GM18508 (cell line): ENCODE measurements around the gene SLC16A2.

Experiments
- ATAC-seq: cut with Tn5 transposase; IDR thresholded peaks from one replicate; pipeline ENCODE4 v1.9.1; 2021; ENCODE audit warnings: moderate number of reproducible peaks; ENCODE audit not compliant: insufficient read depth, unreplicated experiment

SLC16A2 gene

GRCh38 chrX:74421036-74421739 is at the start of gene SLC16A2:
SLC16A2 (plus strand) TSS chrX:74421493; CDS start chrX:74421638, 145 bp downstream.
- ATAC-seq, result no peak

GRCh38 chrX:74372272-74372671 is 49.0 kb upstream of the SLC16A2 start:
- ATAC-seq, result no peak

- no peak for ATAC-seq
Measured at GRCh38 chrX:74377282-74377681, 44.0 kb upstream of the SLC16A2 start.

DNA sequence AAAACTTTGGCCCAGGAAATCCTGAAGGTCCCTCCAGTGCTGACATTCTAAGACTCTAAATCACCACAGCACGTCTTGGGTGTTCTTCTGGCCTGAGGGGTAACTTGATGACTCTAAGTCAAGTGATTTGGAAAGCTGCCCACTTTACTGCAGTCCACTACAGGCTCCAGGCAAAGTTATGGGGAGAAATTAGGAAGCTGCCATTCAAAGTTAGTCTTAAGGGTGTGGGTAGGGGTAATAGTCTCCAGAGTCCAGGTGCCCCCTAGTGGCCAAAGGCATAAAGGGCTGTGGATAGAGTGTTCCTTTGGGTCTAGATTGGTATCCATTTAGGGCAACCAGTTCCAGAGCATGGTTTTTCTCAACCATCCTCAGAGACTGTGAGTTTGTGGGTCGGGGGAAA is 38.7 kb upstream of the SLC16A2 start:
- peak; percentile 77 for ATAC-seq

DNA sequence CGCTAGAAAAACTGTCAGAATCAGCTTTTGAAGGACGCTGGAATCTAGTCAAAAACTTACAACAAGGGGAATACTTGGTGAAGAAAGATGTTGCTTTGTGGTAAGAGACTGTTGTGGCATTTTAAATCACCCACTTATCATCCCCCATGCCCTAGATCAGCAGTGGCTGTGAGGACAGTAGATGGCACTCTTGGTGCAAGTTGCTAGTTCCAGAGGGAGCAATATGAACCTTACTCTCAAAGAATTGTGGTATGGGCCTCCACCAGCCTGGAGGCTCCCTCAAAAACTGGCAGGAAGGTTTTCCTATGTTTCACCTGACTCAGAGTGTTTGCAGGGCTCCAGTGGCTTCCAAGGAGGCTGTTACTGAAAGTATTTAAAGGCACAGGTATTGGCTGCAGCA is 37.7 kb upstream of the SLC16A2 start:
- ATAC-seq, result no peak

DNA sequence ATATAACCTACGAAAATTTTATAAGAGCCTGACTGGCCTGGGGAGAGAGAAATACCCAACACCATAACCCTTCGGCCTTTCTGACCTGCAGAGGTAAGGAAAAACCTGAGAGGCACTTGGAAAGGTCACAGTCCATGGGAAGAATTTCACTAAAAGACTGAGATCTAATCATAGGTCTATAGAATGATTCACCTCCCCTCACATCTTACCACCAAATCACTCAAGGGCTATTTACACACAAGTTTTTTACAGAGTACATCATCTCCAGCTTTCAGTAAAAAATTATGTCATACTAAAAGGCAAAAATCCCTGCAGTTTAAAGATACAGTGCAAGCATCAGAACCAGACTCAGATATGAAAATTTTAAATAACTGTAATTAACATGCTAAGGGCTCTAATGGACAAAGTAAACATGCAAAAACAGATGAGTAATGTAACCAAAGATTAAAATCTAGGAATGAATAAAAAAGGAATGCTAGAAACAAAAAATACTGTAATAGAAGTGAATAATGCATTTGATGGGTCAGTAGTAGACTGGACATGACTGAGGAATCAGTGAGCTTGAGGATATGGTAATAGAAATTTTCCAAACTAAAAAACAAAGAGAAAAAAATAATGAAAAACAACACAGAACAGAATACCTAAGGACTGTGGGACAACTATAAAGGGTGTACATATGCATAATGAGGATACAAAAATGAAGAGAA is 32.1 kb upstream of the SLC16A2 start:
- ATAC-seq, result no peak

DNA sequence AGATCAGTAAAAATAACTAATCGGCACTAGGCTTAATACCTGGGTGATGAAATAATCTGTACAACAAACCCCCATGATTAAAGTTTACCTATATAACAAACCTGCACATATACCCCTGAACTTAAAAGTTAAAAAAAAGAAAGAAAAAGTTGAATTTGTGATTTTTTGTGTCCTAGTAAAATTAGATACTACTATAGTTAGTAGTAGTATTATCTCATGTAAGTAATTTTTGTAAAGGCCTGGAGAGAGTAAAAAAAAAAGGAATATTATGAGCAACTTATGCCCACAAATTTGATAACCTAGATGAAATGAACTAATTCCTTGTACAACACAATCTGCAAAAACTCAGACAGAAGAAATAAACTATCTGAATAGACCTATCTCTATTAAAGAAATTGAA is 25.7 kb upstream of the SLC16A2 start:
- no peak for ATAC-seq

- ATAC-seq, result no peak
Measured at GRCh38 chrX:74405973-74406489, 15.3 kb upstream of the SLC16A2 start.

- ATAC-seq, result peak; percentile 70
Measured at GRCh38 chrX:74408304-74408703, 13.0 kb upstream of the SLC16A2 start.

DNA sequence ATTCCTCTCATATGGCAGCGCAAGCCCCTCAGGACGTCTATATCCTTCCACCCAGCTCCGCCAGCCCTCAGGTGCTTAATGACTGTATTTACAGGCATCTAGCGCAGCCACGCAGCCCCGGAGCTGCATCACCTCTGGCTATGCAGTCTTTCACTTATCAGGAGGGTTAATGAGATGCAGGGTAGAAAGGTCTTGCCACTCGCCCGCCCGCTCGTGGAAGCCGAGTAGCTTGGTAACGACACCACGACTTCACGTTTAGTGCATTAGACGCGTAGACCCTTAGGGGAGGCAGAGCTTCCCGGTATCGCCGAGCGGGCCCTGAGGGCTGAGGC is 1.5 kb upstream of the SLC16A2 start:
- ATAC-seq, result no peak

- no peak for ATAC-seq
Measured at GRCh38 chrX:74420196-74421035, 877 bp upstream of the SLC16A2 start.

DNA sequence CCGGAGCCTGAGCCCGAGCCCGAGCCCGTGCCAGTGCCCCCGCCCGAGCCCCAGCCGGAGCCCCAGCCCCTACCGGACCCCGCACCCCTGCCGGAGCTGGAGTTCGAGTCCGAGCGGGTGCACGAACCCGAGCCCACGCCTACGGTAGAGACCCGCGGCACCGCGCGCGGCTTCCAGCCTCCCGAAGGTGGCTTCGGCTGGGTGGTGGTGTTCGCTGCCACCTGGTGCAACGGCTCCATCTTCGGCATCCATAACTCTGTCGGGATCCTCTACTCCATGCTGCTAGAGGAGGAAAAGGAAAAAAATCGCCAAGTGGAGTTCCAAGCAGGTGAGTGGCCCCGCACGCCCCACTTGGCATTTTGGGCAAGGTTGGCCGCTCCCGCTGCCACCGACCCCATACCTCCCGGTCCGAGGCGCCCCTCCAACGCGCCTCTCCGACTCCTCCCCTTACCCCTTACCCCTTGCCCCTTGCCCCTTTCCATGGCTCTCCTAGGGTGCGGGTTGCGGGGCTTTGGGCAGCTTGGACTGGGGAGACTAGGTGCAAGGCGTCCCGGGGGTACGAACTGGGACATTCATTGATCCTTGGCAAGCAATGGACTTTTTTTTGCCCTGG is 553 bp downstream of the SLC16A2 start:
- ATAC-seq, result no peak

DNA sequence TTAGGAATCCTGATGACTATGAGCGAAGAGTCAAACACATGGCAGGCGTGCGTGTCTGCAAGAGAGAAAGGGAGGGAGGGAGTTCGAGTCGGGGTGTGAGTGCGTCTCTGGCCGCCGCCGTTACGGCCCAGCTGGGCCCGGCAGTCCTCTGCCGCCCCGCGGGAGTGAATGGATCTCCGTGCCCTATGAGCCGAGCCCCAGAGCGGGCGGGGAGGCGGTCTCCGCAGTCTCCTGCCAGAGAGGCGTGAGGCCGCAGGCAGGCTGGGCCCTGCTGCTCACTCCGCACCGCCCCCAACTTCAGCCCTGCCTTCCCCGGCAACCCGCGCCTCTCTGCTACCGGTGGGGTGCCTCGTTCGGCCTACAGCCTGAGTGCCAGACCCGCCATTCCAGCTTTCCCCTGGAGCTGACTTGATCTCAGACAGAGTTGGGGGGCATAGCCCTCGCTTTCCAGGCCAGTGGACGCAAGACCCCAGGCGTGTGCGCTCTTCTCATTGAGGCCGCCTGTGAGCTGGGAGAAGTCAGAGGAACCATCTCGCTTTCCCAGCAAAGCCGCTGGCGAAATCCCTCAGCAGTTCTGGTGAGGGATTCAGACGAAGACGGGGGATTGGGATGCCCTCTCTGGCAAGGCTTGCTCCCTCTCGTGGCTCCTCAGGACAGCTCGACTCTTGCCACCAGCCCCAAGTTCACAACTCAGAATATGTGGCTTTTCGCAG is 1.4 kb downstream of the SLC16A2 start:
- no peak for ATAC-seq

GRCh38 chrX:74423289-74423998 is 2.2 kb downstream of the SLC16A2 start:
- no peak for ATAC-seq

GRCh38 chrX:74426071-74426470 is 4.8 kb downstream of the SLC16A2 start:
- ATAC-seq, result no peak

DNA sequence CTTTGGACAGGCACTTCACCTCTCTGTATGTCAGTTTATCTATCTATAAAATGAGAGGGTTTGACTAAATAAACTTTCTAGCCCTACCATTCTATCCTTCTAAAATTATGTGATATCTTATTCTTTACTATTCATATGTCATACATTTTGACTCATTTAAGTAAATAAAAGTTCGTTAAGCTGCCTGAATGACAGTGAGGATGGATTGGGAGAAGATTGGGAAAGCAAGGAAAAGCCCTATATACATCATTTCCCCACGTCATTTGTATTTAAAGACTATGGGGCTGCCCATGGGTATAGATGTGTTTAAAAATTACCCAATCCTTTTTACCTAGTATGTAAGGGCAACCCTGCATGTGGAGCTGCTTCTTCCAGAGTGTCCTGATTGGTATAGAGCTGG is 5.3 kb downstream of the SLC16A2 start:
- no peak for ATAC-seq

GRCh38 chrX:74431797-74432196 is 10.5 kb downstream of the SLC16A2 start:
- ATAC-seq, result no peak

DNA sequence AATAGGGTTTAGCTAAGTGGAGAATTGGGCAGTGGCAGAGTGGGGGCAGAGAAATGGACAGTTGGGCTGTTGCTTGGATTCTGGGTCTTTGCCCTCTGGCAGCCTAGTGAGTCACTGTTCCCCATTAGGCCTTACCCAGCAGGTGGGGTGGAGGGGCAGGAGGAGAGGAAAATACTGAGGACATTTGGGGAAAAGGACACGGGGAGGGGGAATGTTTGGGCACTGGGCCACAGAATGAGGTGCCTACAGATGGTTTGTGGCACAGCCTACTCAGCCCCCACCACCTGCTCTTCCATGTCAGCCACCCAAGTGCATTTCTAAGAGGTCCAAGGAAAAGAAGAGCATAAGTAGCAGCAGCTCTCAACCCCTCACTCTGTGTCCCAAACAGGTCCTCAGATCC is 13.0 kb downstream of the SLC16A2 start:
- no peak for ATAC-seq

DNA sequence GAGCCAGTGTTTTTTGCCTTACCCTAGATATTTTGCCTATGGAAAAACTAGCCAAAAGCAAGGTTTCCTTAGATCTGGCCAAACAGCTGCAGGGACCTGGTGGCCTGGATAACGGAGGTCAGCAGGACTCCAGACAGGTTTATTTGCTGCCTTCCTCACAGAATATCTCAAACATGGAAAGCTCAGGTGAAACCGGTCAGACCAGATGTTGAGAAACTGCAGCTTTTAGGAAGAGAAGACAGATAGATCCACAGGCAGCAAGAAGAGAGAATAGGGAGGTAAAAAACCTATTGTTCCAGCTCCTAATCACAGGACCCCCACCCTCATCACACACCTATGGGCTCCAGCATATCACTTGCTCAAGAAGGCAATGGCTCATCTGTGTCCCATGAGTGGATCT is 16.2 kb downstream of the SLC16A2 start:
- ATAC-seq, result no peak
